NOMO-1 (cell line): ENCODE measurements around the gene DZIP1.
"Not testable (repeated sequence)": the region's sequence is repeated elsewhere in the genome, so short reads cannot be mapped to it uniquely, and the experiment has no call there.

Experiments used
- DNase-seq, 2 experiments: peaks; one replicate each; lab custom pipeline; 2025; ENCODE audit not compliant: unreplicated experiment in 2 of 2; lab: John Stamatoyannopoulos, UW

The DZIP1 gene

DNA sequence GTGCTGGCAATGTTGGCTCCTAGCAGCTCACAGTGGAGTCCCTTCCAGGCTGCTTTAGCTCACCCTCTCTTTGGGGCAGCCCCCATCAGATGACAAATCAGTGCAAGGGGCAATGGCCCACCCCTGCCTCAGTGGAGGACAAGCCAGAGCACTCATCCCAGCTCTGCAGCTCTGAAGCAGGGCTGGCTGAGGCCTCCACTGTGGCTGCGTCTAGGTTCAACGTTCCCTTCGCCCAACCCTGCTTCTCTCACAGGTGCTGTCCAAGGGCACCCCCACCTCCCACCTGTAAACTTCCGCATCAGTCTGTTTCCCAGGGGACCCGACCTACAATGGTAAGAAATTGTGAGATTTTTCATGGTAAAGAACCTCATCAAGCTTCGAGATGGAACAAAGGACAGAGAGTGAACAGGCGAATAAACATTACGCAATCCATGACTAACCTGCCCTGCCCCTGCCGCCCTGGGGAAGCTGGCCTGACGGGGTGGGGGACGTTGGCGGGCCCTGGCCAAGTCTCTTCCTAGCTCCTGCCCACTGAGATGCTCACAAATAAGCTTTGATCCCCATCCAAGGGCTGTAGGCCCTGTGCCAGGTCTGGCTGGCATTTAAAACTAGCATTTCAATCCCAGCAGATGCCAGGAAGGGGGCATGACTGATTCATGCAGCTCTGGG lies 40.5 kb downstream of the DZIP1 start:
- peak; percentile 43 to 61 for DNase-seq

DNA sequence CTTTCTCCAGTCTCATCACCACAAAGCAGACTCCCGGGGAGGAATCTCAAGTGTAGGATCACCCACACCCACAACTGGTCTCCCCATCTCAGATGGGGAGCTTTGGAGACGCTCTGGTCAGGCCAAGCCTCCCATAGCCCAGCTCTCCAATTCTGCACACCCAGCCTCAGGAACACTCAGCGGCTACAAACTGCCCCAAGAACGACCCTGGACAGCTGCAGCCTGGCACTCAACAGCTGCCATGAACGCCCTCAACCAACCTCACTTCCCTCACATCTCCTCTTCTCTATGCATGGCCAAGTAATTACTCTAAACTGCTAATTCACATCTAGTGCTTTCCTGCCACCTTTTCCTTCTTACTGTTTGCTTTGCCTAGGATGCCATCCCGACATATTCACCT lies 42.6 kb downstream of the DZIP1 start:
- no peak for DNase-seq

DNA sequence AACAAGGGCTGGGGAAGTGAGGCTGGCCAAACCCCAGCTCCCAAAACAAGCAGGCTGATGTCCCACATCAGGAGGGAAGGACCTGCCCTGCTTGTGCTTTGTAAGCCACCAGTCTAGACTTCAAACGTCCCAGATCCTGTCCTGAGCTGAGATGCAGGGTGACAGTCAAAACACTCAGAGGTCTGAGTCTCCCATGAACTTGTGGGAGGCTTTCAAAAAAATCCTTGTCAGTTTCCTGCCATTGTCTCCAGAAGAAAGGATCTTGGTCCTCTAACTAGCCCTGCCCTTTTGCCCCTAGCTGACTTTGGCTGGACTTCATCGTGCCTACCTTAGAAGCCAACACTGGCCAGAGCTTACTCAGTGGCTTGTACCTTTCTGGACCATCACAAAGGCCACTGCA lies 43.3 kb downstream of the DZIP1 start:
- DNase-seq, result no peak

DNA sequence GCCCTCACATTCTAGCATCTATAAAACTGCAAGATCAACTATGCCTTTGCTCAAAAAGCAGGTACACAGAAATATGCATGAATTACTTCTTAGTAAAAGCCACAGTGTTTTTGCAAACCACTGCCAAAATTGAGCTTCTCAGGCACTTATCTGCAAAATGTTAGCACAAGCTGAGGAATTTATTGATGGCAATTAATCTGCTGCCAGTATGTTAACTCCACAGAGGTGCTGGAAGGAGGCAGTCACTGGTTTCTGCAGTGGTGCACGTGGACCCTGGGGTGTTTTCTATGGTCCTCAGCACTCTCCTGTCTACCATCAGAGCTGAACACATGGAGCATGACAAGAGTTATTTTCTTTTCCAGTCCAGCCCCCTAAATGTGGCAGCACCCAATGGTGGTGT lies 47.8 kb downstream of the DZIP1 start:
- no peak for DNase-seq

- no peak for DNase-seq
Observed at GRCh38 chr13:95593462-95593861, 51.0 kb downstream of the DZIP1 start.

DNA sequence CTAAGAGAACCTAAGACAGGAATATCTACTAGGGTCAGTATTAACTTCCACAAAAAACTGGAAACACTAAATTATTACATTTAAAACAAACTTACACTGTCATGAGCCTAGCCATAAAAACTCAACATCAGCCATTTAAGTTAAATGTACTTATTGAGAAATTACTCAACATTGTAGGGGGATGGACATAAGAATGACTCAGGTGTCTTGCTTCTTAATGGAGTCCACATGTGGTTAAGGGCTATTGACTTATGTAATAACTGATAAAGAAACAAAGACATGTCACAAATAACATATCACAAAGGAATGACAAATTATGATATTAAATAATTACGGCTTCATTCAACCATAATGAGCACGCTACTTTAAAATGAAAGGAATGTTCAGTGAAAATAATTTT lies 55.8 kb downstream of the DZIP1 start:
- DNase-seq, result peak in 1 of 2 experiments; percentile 21

- no peak for DNase-seq
Observed at GRCh38 chr13:95588134-95588533, 56.4 kb downstream of the DZIP1 start.

- DNase-seq, result no peak
Observed at GRCh38 chr13:95585867-95586266, 58.6 kb downstream of the DZIP1 start.

DNA sequence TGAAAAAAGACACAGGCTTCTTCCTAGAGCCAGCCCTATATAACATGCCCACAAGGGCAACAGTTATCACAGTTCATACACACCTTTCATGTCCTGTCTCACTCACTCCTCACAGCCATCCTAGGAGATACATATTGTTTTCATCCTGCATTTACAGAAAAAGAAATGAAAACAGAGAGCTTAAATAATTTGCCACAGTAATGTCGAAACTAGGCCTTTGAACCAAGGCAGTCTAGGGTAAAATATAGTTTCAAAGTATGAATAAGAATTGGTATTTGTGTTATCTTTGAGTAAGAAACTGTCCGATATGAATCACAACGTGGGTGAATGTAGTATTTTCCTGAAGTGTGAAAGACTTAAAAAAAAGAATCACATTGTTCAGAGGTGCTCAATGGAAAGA lies 65.2 kb downstream of the DZIP1 start:
- DNase-seq, result no peak

DNA sequence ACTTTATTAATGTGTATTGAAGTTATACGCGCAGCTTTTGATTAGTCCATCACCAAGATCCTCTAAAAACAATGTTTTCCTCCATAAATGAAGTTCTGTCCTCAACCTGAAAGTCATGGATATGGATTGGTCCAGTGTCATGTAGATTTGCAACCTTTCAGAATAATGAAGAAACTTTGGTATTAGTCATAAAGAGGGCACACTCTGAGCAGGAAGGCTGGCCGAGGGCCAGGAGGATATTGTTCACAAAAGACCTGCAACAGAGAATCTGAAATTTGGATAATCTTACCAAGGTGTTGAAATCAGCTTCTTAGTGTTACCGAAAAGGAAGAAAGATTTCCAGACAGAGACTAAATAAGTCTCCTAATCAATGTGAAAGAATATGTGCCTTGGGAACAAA lies 71.3 kb downstream of the DZIP1 start:
- no peak for DNase-seq

DNA sequence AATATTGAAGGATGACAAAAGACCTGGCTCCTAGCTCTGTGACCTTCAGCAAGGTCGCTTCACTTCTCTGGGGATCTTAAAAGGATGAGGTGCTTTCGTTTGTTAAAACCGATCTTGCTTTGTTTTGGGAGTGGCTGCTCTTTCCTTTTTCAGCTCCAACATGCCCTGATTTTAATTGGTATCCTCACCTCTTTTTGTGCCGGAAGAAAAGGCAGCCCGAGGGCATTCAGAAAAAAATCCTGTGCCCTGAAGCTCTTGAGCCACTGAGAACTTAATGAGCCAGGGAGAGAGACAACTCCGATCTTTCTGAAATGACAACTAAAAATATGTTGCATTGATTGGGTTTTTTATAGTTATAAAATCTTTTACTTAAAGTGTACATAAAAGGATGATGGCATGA lies 72.6 kb downstream of the DZIP1 start:
- no peak for DNase-seq

- no peak for DNase-seq
Observed at GRCh38 chr13:95570016-95570415, 74.5 kb downstream of the DZIP1 start.

DNA sequence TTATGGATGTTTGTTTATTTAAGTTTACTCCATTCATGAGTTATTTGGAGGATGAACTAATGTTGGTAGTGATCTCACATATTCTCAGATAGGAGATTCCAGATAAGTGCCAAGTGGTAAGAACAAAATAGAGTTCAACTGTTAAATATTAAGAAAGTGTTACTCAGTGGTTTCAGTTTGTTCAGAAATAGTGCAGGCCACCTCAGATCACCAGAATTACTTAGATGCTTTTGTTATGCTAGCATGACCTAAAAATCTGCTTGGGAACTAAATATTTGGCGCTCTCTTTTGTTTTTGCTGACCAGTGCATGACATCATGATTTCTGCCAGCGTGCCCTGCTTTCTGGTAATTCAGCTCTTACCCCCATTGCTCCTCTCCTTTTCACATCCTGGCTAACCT lies 76.4 kb downstream of the DZIP1 start:
- DNase-seq, result no peak

DNA sequence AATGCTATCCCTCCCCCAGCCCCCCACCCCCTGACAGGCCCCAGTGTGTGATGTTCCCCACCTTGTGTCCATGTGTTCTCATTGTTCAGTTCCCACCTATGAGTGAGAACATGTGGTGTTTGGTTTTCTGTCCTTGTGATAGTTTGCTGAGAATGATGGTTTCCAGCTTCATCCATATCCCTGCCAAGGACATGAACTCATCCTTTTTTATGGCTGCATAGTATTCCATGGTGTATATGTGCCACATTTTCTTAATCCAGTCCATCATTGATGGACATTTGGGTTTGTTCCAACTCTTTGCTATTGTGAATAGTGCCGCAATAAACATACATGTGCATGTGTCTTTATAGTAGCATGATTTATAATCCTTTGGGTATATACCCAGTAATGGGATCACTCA lies 78.7 kb downstream of the DZIP1 start:
- not testable (repeated sequence) for DNase-seq

GRCh38 chr13:95564733-95565291 lies 79.7 kb downstream of the DZIP1 start:
- DNase-seq, result peak in 1 of 2 experiments; percentile 74

GRCh38 chr13:95564091-95564490 lies 80.4 kb downstream of the DZIP1 start:
- no peak for DNase-seq

DNA sequence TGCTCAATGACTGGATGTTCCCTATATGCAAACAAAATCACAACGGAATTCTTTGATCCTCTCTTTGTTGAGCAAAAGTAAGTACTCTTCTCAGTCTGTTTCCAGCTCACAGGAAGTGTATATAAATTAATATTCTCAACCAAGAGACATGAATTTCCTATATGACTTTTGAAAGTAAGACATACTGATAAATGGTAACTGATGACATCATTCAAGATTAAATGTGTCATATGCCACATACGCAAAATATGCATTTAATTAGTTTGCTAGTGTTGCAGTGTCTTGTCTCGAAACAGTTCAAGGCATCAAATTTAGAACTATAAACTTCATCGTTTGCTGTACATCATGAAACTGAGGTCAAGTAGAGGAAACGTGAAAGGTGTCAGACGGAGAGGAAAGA lies 84.1 kb downstream of the DZIP1 start:
- DNase-seq, result no peak

- DNase-seq, result no peak
Observed at GRCh38 chr13:95559100-95559499, 85.4 kb downstream of the DZIP1 start.

GRCh38 chr13:95557013-95557412 lies 87.5 kb downstream of the DZIP1 start:
- no peak for DNase-seq

- DNase-seq, result peak in 1 of 2 experiments; percentile 20
Observed at GRCh38 chr13:95553581-95554385, 90.7 kb downstream of the DZIP1 start.

DNA sequence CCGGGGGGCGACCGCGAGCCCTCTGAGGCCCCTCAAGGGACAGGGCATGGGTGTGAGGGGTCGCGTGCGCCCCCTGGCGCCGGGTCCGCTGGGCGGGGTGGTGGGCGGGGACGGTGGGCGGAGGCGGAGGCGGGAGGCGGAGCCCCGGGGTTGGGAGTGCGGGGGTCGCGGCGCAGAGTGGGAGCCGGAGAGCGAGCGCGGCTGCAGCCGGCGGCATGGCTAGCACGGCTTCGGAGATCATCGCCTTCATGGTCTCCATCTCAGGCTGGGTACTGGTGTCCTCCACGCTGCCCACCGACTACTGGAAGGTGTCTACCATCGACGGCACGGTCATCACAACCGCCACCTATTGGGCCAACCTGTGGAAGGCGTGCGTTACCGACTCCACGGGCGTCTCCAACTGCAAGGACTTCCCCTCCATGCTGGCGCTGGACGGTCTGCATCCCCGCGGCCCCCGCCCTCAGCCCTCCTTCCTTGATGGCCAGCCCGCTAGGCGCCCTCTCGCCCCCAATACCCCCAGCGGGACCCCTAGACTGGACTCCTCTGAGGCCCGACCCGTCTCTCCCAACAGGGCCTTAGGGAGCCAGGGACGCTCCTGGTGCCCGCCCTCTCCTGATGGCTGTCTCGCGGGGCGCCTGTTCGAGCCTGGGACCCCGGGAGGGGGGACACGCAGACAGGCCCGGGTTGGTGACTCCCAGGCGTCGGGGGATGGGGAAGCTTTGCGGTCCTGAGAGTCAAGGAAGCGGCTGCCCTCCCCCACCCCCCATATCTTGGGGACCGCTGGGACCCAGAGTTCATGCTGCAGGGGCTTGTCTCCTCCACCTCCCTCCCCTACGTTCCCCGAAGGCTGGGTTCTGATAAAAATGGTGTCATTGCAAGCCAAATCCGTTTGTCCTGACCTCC lies 91.7 kb downstream of the DZIP1 start, which contains the start of gene CLDN10:
Gene CLDN10 (plus strand): TSS at position 182 of the 903 bp plus-strand sequence. CDS start 34 bp downstream, at position 216.
- peak in 1 of 2 experiments; percentile 6 for DNase-seq
